A673 (cell line): Measurements from ENCODE around the gene ADAMTS15. TPM values are rescaled to one million over a fixed set of nuclear protein-coding genes. Genes with fewer than 3 reads are reported as not detected.

Source experiments
- BruUV-seq: library from RNA; stranded (reverse); fragments of 400-500 nt; replicated peaks from 2 replicates; lab custom pipeline; 2021; lab: Mats Ljungman, UMichigan
- CTCF ChIA-PET: fragments of 300-600 bp; sonication (Branson Sonifier 250); formaldehyde crosslinking; loops from one replicate; lab custom pipeline; 2022; ENCODE audit warnings: antibody characterized with exemption; lab: Charles Lee
- POLR2A ChIA-PET: fragments of 300-600 bp; sonication (Branson Sonifier 250); formaldehyde crosslinking; loops from one replicate; lab custom pipeline; 2022; ENCODE audit warnings: antibody characterized with exemption; ENCODE audit not compliant: low non-redundant PET; lab: Charles Lee
- DNase-seq: peaks from one replicate; pipeline ENCODE4 v3.0.0-alpha.2; 2015; ENCODE audit warnings: low spot score
- H3K27ac ChIP-seq: fragments of 200-600 bp; sonication (generic); 2 replicates; pipeline ENCODE4 v1.5.1; 2016; ENCODE audit warnings: mixed run types, low read depth, mild to moderate bottlenecking, mixed read lengths, antibody characterized with exemption, low read length; ENCODE audit not compliant: poor library complexity, severe bottlenecking
- H3K27me3 ChIP-seq: fragments of 200-600 bp; sonication (generic); replicated peaks from 2 replicates; pipeline ENCODE4 v1.6.1; 2017; ENCODE audit warnings: mixed run types, low read depth, mild to moderate bottlenecking, mixed read lengths, antibody characterized with exemption, low read length; ENCODE audit not compliant: insufficient read depth, poor library complexity
- H3K36me3 ChIP-seq: fragments of 200-600 bp; sonication (generic); 2 replicates; pipeline ENCODE4 v1.6.1; 2016; ENCODE audit warnings: mixed run types, mild to moderate bottlenecking, mixed read lengths, antibody characterized with exemption, low read length; ENCODE audit not compliant: insufficient read depth, poor library complexity, severe bottlenecking
- H3K4me1 ChIP-seq: fragments of 200-600 bp; sonication (generic); 2 replicates; pipeline ENCODE4 v1.6.1; 2017; ENCODE audit warnings: mixed run types, mild to moderate bottlenecking, mixed read lengths, antibody characterized with exemption, low read length; ENCODE audit not compliant: insufficient read depth, poor library complexity, severe bottlenecking
- H3K4me3 ChIP-seq: fragments of 200-600 bp; sonication (generic); 2 replicates; pipeline ENCODE4 v1.5.1; 2016; ENCODE audit warnings: low read depth, mixed run types, mild to moderate bottlenecking, mixed read lengths, low read length; ENCODE audit not compliant: poor library complexity, severe bottlenecking
- H3K9me3 ChIP-seq: fragments of 200-600 bp; sonication (generic); 2 replicates; pipeline ENCODE4 v1.6.1; 2016; ENCODE audit warnings: mixed run types, low read depth, mild to moderate bottlenecking, mixed read lengths, antibody characterized with exemption, low read length; ENCODE audit not compliant: poor library complexity, severe bottlenecking
- CTCF ChIP-seq: fragments of 300-800, 200-600 bp; sonication (generic); conservative IDR thresholded peaks from 2 replicates; pipeline ENCODE4 v1.5.1; 2017; ENCODE audit warnings: low read depth, mild to moderate bottlenecking, antibody characterized with exemption, low read length, moderate library complexity, mixed read lengths
- EZH2 ChIP-seq: fragments of 200-600 bp; sonication (generic); IDR thresholded peaks from 2 replicates; pipeline ENCODE4 v1.6.1; 2017; ENCODE audit warnings: borderline replicate concordance, low read depth, mild to moderate bottlenecking, mixed read lengths, antibody characterized with exemption, low read length; ENCODE audit not compliant: poor library complexity, severe bottlenecking
- intact Hi-C: fragments of 100-400 bp; cut with micrococcal nuclease; formaldehyde crosslinking; loops from one replicate; pipeline ENCODE4 v1.10.0; 2022; ENCODE audit not compliant: unreplicated experiment
- total RNA-seq: library from RNA; stranded (reverse); gene quantifications from 2 replicates; pipeline ENCODE4 v1.2.3, GENCODE V29; 2021

ADAMTS15 gene
- total RNA-seq, 1 experiment from 2014 or later: 0.99 TPM

- no TSS peak for BruUV-seq
- H3K4me1 ChIP-seq: no peaks in the 10 kb centered on the region
- H3K27ac ChIP-seq: no peak overlapping the region
- CTCF ChIA-PET: no interaction called here
- POLR2A ChIA-PET: no interaction called here
- no peaks in the 10 kb centered on the region for H3K27me3 ChIP-seq
- TF ChIP-seq EZH2 (no peak), CTCF (no peak)
- H3K36me3 ChIP-seq: no peaks in the 10 kb centered on the region
- intact Hi-C loops: no loop called here
- no peak for DNase-seq
- H3K9me3 ChIP-seq: no peaks in the 10 kb centered on the region
- no peak overlapping the region for H3K4me3 ChIP-seq
These were observed 67.5 kb downstream of the ADAMTS15 start for GRCh38 chr11:130515829-130516553.

- ChIA-PET POLR2A (no interaction called here), CTCF (no interaction called here)
- Histone ChIP-seq H3K27ac (no peak overlapping the region), H3K4me1 (no peaks in the 10 kb centered on the region), H3K27me3 (no peaks in the 10 kb centered on the region), H3K4me3 (no peak overlapping the region), H3K36me3 (no peaks in the 10 kb centered on the region), H3K9me3 (no peaks in the 10 kb centered on the region)
- DNase-seq: no peak
- no TSS peak for BruUV-seq
- intact Hi-C loops: no loop called here
- TF ChIP-seq EZH2 (no peak), CTCF (no peak)
These were observed 68.4 kb downstream of the ADAMTS15 start for GRCh38 chr11:130516554-130517505.

- Histone ChIP-seq H3K27ac (no peak overlapping the region), H3K36me3 (no peaks in the 10 kb centered on the region), H3K27me3 (no peaks in the 10 kb centered on the region), H3K4me3 (no peak overlapping the region), H3K4me1 (no peaks in the 10 kb centered on the region), H3K9me3 (no peaks in the 10 kb centered on the region)
- DNase-seq: no peak
- ChIA-PET CTCF (no interaction called here), POLR2A (no interaction called here)
- TF ChIP-seq CTCF: no peak
- TF ChIP-seq EZH2: no peak
- BruUV-seq: no TSS peak
- intact Hi-C loops: no loop called here
These were observed 69.8 kb downstream of the ADAMTS15 start for GRCh38 chr11:130518164-130518680.
